ENCODE measurements around the gene TEX9. TPM values are rescaled to one million over a fixed set of nuclear protein-coding genes. Genes with fewer than 3 reads are reported as not detected.

TEX9 gene
- total RNA-seq: under 1 TPM; 0.41 to 0.83 TPM

GRCh38 chr15:56365075-56365711 is at the start of gene TEX9:
TEX9 (plus strand) TSS chr15:56365426; CDS start chr15:56365451, 25 bp downstream.

GRCh38 chr15:56464893-56465520 is 99.8 kb downstream of the TEX9 start, which contains the start of gene MNS1:
MNS1 (minus strand) TSS chr15:56465137; CDS start chr15:56464972, 165 bp downstream.

Other genes with a start within 250 kb of the TEX9 start
- 10 to 100 TPM; 34.4 to 34.7 TPM for gene RFX7, start 121.5 kb upstream of the TEX9 start, total RNA-seq
- gene MNS1, start 99.7 kb downstream of the TEX9 start, total RNA-seq: not detected

All from activated naive CD4-positive, alpha-beta T cell treated with anti-CD3 and anti-CD28 coated beads, Interleukin-2, amount 10 ng/mL, durations not matched to agents 5 hours and 36 hours (primary cell).